GM12874 (cell line): ENCODE data around the gene R3HDM1.

ENCODE experiments used
- TF ChIP-seq, protein P1 (sequence below): IDR thresholded peaks from 2 replicates; pipeline ENCODE4 v1.5.1; 2011; ENCODE audit warnings: low read depth, mild to moderate bottlenecking, control low read depth, low read length, moderate library complexity; ENCODE audit not compliant: insufficient read depth

R3HDM1 gene

DNA sequence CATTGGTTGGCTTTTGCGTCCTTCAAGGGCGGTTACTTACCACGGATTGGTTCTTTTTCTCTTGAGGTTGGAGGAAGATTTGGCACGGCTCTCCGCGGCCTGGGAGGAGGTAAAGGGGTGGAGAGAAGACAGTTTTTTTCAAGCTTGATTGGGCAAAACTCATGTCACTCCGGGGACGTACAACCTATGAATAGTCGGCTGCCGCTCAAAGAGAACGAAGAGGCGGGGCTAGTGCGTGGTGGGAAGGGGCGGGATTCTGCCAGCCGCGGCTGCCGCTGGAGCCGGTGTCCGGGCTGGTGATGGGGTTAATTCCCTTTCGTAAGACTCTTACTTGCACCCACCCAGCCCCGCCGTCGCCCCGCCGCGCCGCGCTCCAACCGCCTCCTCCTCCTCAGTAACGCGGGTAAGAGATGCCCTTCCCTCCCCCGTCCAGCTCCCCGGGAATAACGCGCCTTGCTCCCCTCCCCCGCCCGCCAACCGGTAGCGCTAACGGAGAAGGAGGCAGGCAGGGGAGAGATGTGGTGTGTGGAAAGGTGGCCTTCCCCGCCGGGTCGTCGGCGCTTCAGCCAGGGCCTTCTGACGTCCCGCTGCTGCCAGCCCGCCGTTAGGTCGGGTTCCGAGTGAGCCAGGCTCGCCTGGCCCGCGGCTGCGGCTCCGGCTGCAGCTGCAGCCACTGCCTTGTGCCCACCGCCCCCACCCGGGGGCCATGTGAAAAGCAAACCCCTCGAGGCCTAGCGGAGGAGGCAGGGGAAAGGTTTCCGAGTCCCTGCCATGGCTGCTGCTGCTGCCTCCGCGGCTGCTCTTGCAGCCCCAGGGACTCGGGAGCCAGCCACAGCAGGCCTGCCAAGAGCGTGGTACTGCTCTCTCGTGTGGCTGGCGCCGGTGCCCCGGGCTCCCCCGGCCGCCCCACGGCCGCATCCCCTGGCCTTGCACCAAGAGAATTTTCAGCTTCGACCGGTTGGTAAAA, at the start of gene R3HDM1:
R3HDM1 (plus strand) TSS at position 254 of the 967 bp plus-strand sequence. CDS start 73,362 bp downstream, outside the sequence.
- TF ChIP-seq, protein P1, sequence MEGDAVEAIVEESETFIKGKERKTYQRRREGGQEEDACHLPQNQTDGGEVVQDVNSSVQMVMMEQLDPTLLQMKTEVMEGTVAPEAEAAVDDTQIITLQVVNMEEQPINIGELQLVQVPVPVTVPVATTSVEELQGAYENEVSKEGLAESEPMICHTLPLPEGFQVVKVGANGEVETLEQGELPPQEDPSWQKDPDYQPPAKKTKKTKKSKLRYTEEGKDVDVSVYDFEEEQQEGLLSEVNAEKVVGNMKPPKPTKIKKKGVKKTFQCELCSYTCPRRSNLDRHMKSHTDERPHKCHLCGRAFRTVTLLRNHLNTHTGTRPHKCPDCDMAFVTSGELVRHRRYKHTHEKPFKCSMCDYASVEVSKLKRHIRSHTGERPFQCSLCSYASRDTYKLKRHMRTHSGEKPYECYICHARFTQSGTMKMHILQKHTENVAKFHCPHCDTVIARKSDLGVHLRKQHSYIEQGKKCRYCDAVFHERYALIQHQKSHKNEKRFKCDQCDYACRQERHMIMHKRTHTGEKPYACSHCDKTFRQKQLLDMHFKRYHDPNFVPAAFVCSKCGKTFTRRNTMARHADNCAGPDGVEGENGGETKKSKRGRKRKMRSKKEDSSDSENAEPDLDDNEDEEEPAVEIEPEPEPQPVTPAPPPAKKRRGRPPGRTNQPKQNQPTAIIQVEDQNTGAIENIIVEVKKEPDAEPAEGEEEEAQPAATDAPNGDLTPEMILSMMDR, result peak; percentile 37

DNA sequence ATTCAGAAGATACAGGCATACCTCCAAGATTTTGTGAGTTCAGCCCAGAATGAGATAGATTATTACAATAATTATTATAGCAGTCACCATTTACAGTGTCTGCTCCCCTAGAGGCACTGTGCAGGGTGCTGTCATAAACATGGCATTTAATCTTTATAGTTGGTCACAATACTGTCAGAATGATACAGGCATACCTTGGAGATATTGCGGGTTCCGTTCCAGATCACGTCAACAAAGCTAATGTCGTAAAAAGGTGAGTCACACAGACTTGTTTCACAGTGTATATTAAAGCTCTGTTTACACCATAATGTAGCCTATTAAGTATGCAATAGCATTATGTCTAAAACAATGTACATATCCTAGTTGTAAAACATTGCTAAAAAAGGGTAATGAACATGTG, 45.8 kb upstream of the R3HDM1 start:
- TF ChIP-seq, protein P1, result no peak

DNA sequence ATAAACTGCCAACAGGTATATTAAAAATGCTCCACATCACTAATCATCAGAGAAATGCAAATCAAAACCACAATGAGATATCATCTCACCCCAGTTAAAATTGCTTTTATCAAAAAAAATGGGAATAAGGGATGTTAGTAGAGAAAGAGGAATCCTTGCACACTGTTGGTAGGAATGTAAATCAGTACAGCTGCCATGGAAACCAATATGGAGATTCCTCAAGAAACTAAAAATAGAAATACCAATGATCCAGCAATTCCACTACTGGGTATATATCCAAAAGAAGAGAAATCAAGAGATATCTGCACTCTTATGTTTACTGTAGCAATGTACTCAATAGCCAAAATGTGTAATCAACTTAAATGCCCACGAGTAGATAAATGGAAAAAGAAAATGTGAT, 40.9 kb upstream of the R3HDM1 start:
- TF ChIP-seq, protein P1, result no peak

DNA sequence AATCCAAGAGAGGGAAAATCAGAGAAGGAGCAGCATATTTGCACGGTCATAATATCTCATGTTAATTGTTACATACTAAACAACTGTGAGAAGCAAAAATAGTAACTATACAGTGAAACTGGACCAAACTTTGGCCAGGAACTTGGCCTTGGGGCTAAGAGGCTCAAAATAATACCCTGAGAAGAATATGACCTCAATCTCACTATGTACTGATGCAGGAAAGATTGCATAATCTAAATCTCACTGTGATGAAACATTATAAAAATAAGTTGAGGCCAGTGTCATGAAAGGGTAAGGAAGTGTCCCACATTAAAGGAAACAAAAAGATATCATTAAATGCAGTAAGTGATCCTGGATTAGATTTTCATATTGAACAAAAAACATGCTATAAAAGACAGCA, 36.8 kb upstream of the R3HDM1 start:
- TF ChIP-seq, protein P1, result no peak

DNA sequence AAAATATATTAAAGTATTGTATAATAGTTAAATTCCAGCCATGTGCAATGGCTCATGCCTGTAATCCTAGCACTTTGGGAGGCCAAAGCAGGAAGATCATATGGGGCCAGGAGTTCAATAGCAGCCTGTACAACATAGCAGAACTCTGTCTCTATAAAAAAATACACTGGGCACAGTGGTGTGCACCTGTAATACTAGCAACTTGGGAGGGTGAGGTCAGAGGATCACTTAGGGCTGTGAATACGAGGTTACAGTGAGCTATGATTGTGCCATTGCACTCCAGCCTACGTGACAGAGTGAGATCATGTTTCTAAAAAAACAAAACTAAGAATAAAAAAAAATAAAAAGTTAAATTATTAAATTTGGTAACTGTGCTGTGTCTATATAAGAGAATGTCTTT, 36.4 kb upstream of the R3HDM1 start:
- TF ChIP-seq, protein P1, result no peak

DNA sequence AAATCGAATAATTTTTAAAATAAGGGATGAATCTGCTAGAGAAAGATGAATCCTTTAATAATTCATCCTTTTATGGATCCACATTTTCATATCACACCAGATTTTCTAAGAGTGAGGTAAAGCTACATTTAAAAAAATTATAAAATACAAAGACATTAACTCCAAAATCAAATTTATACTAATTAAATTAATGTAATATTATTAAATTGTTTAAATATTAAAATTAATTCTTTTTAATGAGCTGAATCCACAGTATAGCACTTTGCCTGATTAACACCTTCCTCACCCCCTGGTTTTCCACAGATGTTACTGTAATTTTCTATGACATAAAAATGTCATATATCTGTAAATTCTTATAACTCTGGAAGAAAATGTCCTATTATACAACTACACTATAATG, 26.5 kb upstream of the R3HDM1 start:
- TF ChIP-seq, protein P1, result no peak

DNA sequence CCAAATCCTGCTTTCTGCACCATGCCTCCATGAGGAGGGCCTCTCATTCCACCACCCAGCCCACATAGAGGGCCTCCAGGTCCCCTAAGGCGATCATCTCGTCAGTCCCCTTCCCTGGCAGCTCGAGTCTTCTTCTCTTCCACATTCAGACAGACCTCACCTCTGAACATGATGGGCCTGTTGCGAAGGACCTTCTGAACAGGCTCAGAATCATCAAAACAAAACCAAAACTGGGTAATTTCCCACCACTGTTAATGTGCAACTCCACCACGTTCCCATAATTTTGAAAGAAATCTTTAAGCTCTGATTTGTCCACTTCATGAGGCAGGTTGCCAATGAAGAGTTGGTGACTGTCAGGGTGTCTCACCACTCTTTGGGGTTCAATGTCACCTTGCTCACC, 20.7 kb upstream of the R3HDM1 start:
- TF ChIP-seq, protein P1, result no peak
